ENCODE measurements around the gene SYT9. TPM values are rescaled to one million over a fixed set of nuclear protein-coding genes. Genes with fewer than 3 reads are reported as not detected.

SYT9 gene
- total and polyA plus RNA-seq, 2 donors (not counting 3 experiments of a cell fraction or from before 2014, with no cell fraction given), result 0.23 TPM; not detected in 1

GRCh38 chr11:7341551-7341950, 89.8 kb downstream of the SYT9 start:
- Histone ChIP-seq H2AFZ (ENCODE audit: low read depth, low read length) (no peak overlapping the region), H3K4me2 (ENCODE audit: insufficient read depth, low read length) (no peak overlapping the region), H3K4me1 (ENCODE audit: control insufficient read depth, extremely low read depth, insufficient read depth, low read length) (no peaks in the 10 kb centered on the region), H4K20me1 (replicated peaks; ENCODE audit: control insufficient read depth, extremely low read depth, insufficient read depth, low read length) (no peaks in the 10 kb centered on the region), H3K9ac (replicated peaks; ENCODE audit: extremely low read depth, insufficient read depth, low read length) (no peak overlapping the region), H3K9me3 (replicated peaks; ENCODE audit: control insufficient read depth, insufficient read depth, low read length) (no peaks in the 10 kb centered on the region), H3K27me3 (ENCODE audit: control insufficient read depth in 2 of 2, insufficient read depth in 2 of 2, low read length in 2 of 2) (no peaks in the 10 kb centered on the region), H3K27ac (ENCODE audit: insufficient read depth, low read depth, low read length) (no peak overlapping the region), H3K4me3 (replicated peaks in 1 of 3; ENCODE audit: insufficient read depth in 1 of 3, low read depth in 1 of 3, low read length in 3 of 3) (no peak overlapping the region), H3K36me3 (ENCODE audit: control insufficient read depth in 2 of 2, extremely low read depth in 1 of 2, insufficient read depth in 2 of 2, low read length in 2 of 2) (no peaks in the 10 kb centered on the region), H3K79me2 (ENCODE audit: control insufficient read depth, insufficient read depth, low read length) (no peaks in the 10 kb centered on the region), H3K9me1 (replicated peaks; ENCODE audit: control insufficient read depth, extremely low read depth, insufficient read depth, low read length) (no peaks in the 10 kb centered on the region)
- BruUV-seq (replicated peaks), result no TSS peak
- CTCF ChIA-PET, result no interaction called here
- intact Hi-C loops (cut with micrococcal nuclease), result no loop called here
- dilution Hi-C loops (cut with MboI; ENCODE audit: extremely low pct_ligation_motif_present, low sequenced_read_pairs), result no loop called here
- POLR2A ChIA-PET, result no interaction called here
- TF ChIP-seq JUN (IDR thresholded peaks at IDR 0.05; ENCODE audit: borderline replicate concordance, insufficient read depth, insufficient read length, low read depth) (no peak), CTCF (IDR thresholded peaks at IDR 0.05; ENCODE audit: extremely low read depth in 1 of 2, insufficient read depth in 1 of 2, low read depth in 1 of 2, low read length in 2 of 2) (no peak), EZH2 (IDR thresholded peaks at IDR 0.05; ENCODE audit: borderline replicate concordance, low read depth, low read length, severe bottlenecking) (no peak), MYC (IDR thresholded peaks at IDR 0.05; ENCODE audit: low read depth, low read length) (no peak), GATA2 (IDR thresholded peaks at IDR 0.05; ENCODE audit: insufficient read depth, insufficient read length, low read depth, low read length) (no peak), MAX (IDR thresholded peaks at IDR 0.05; ENCODE audit: insufficient read depth, insufficient read length) (no peak), POLR2A (IDR thresholded peaks at IDR 0.05; ENCODE audit: low read depth, low read length) (no peak), FOS (IDR thresholded peaks at IDR 0.05; ENCODE audit: borderline replicate concordance, insufficient read depth, low read length) (no peak), POLR2AphosphoS5 (IDR thresholded peaks at IDR 0.05; ENCODE audit: insufficient read depth, low read depth, low read length) (no peak)
- DNase-seq (ENCODE audit: low read depth, low spot score) (no peak), FAIRE-seq (no peak)

Measured in endothelial cell of umbilical vein (primary cell).